GM18909 (cell line): ENCODE measurements around the gene PLIN5.

Source experiments
- ATAC-seq: cut with Tn5 transposase; IDR thresholded peaks from one replicate; pipeline ENCODE4 v1.9.1; 2021; ENCODE audit warnings: mild to moderate bottlenecking; ENCODE audit not compliant: unreplicated experiment, poor library complexity

PLIN5 gene

DNA sequence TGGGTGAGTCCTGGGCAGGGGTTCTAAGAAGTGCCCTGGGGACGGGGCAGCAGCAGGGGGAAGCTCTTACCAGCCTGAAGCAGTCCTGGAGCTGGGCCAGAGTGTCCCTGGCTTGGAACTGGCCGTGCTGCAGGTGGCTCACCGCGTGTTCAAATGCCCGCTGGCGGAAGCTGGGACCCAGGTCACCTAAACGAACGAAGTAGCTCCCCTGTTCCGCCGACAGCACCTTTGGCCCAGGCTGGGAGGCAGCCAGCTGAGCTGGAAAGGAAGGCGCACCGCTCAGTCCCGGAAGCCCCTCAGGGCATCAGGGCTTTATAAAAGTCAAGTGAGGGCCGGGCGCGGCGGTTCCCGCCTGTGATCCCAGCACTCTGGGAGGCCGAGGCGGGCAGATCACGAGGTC, 26.3 kb downstream of the PLIN5 start:
- ATAC-seq: no peak

DNA sequence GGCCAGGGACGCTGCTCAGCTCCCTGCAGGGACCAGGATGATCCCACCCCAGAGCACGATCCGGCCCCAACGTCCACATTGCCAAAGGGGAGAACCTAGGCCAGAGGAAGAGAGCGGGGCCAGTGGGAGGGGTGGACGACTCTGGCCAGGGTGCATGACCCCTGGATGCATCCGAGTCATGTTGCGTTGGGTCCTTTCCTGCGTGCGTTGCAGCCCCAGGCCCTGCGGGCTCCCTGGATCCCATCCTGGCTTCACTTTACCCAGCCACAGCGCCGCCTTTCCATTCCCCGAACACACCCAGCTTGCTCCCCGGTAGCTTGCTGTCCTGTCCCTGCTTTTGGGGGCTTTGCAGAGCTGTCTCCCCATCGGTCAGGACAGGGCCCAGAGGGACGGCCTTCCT, 27.2 kb downstream of the PLIN5 start:
- no peak for ATAC-seq

DNA sequence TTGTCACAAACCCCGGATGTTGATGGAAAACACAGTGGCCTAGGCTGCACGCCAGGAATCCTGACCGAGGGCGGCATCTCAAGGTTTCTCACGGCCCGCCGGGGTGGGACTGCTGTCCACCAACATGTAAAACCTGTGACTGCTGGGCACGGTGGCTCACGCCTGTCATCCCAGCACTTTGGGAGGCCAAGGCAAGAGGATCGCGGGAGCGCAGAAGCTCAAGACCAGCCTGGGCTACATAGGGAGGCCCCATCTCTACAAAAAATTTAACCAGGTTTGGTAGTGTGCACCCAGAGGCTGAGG, 27.9 kb downstream of the PLIN5 start:
- no peak for ATAC-seq

DNA sequence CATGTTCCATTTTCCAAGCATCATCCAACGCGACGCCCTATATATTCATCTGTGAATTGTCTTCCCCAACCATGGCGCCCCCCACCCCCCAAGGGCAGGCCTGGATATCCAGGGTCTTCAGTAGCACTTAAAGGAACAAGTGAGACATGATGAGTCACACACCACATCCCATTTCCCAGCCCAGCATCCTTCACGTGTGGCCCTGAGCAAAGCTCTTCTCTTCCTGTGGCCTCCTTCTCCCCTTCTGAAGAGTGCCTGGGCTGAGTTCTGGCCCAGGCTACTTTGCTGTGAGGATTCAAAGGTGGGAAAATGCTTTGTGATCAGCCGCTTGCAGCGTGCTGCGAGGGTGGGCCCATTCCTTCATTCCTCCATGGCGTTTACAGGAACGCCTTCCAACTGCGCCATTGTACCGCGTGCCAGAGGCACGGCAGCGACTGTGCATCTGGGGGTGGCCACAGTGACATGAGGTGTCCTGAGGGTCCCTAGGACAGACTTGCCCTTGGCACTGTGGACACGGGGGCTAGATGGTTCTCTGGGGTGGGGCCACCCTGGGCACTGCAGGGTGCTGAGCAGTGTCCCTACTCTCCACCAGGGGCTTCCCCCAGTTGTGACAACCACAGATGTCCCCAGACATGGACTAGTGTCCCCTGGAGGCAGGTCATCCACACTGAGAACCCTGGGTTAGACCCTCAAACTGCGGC, 28.4 kb downstream of the PLIN5 start:
- ATAC-seq: no peak

DNA sequence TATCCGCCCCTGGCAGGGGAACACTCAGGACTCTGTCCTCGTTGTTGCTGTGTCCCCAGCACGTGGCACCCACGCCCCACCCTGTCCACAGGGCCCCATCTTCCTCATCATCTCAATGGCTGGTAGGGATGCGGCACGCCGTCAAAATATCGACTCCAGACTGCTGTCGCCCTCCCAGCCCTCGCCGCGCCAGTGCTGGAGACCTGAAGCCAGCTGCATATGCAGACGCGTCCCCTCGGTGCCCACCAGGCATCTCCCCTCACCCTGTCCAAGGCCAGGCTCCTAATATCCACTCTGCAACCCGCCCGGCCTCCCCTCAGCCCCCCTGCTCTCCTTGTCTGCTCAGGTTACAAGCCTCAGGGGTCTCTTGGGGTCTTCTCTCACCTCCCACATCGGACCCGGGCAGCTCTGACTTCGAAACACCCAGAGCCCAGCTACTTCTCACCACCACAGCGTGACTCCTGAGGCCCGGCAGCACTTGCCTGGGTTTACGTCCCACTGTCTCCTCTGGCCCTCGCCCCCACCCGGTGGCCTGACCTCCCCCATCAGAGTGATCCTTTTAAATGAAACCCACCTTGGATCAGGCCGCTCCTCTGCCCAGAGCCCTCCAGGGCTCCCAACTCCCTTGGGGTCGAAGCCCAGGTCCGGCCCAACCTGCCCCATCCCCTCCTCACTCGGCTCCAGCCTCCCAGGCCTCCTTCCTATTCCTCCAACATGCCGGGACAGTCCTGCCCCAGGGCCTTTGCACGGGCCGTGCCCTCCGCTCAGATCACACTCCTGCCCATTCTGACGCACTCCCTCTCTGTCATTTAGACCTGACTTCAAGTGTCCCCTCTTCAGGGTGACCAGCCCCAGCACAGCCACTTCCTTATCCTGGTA, 29.2 kb downstream of the PLIN5 start:
- no peak for ATAC-seq

DNA sequence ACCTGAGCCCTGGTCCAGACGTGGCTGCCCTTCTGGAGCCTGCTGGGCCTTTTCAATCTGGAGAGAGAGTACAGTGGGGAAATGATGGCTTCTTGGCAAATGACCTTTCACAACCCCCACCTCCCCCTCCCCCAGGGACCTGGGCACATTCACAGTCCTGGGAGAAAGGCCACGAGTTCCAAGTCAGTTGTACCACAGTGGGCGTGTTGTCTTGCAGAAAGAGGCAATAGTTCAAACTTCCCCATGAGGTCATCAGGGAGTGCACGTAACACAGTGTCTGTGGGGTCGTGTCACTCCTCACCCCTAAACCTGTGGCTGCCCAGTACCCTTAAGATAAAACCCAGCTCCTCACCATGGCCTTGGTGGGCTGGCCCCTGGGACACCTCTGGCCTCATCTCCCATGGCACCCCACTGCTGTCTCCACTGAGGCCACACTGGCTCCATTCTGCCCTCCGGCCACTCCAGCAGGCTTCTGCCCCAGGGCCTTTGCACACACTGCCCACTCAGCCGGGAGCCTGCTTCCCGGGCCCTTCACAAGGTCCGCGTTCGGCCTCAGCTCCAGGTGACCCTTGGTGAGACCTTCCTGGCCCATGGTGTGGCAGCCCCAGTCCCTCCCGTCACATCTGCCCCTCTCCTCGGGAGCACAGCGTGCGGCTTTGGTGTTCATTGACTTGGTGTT, 30.0 kb downstream of the PLIN5 start:
- no peak for ATAC-seq

DNA sequence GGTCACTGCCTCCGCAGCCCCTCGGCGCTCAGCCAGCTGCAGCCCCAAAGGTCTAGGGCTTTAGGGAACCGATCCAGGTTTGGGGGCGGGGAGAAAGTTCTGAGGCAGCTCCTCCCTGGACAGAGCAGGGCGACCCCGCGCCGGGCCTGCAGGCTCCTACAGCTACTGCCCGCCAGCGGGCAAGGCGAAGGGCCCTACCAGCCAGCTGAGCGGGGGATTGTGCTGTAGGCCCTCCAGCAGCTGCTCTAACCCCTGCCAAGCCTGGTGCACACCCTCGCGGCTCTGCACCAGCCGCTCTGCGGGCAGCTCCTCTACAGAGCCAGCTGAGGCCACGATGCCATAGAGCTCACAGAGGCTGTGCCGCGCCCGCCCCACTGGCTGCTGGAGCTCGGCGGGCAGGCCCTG, 30.7 kb downstream of the PLIN5 start:
- ATAC-seq: no peak

DNA sequence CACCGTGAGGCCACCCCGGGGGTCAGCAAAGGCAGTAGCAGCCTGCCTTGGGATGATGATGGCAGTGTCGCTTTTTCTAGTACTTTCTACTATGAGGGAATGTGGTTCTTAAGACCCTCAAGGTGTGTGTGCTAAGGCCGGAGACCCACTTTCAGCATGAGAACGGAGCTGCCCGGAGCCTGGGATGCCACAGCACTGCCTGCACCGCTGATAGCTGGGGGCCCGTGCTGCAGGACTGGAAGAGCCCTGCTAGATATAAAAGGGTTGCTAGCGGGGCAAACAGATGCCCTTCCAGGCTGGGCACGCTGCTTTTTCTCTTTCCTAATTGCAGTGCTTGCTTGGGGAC, 31.2 kb downstream of the PLIN5 start:
- ATAC-seq: no peak

DNA sequence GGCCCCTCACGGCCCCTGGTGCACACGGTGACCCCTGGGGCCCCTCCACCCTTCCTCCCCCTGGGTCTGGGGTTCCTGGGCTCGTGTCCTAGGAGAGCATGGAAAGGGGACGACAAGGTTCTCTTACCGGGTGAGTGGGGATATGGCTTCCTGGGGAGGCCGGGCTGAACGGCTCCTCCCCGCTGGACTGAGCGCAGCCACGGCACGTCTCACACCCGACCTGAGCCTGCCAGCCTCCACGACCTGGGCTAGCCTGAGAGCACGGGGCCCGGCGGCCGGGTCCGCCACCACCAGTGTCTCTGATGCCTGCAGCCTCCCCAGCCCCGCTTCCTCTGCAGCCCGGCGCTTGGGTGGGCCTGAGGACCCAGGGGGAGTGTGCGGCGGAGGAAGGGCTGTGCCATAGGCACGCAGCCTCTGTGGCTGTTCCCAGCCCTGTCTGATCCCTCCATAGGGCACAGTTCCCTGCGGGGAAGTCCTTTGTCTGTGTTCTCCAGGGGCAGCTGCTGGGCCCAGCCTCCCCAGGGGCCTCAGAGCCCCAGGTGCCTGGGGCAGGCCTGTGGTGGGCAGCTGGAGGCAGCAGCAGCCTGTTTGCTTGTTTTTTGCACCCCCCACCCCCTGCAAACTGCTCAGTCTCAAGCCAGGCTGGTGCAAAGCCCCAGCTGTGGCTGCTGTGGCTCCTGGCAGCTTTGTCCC, 31.7 kb downstream of the PLIN5 start:
- ATAC-seq: no peak

DNA sequence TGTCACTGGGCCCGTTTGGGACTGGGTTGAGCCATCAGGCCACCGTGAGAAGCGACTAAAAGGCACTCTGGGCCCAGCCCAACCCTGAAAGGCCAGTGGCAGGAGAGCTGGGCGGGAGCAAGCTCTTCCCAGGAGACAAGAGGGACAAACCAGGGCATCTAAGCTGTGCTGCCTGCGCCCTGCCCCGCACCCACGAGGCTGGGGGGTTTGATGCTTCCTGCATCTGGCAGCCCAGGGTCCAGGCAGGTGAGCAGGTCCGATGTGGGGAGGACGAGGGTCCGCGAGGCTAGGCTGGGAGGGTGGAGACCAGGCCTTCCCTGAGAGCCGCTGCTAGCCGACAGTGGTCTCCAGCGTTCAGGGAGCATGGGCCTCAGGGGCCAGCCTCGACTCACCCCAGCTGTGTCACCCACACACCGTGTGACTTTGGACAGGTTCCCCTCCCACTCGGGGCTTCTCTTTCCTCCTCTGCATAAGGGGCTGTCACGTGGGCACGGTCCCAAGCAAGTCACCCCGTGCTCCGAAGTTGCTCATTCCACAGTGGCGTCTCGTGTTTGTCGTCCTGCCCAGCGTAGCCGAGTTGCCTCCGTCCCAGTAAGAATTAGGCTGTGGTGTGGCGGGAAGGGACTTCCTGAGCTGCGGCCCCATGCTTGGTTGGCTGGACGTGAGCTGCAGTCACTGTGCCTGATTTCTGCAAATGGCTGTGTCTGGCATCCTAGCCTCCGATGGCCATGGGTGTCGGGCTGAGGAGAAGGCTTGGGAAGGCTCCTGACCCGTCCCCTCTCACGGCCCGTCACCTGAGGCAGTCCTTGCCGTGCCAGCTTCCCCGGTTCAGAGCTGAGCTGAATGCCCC, 32.5 kb downstream of the PLIN5 start:
- no peak for ATAC-seq

DNA sequence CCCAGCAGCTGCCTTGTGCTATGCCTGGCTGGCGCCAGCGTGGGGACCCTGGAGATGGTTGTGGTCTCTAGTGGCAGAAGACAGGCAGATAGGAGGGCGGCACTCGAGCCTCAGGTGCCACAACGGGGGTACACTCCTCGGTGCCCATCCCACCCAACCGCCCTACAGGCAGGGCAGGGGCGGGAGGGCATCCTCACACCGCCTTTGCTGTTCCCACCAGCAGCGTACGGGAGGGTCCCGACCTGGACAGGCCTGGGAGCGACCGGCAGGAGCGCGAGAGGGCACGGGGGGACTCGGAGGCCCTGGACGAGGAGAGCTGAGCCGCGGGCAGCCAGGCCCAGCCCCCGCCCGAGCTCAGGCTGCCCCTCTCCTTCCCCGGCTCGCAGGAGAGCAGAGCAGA, 33.3 kb downstream of the PLIN5 start:
- no peak for ATAC-seq

DNA sequence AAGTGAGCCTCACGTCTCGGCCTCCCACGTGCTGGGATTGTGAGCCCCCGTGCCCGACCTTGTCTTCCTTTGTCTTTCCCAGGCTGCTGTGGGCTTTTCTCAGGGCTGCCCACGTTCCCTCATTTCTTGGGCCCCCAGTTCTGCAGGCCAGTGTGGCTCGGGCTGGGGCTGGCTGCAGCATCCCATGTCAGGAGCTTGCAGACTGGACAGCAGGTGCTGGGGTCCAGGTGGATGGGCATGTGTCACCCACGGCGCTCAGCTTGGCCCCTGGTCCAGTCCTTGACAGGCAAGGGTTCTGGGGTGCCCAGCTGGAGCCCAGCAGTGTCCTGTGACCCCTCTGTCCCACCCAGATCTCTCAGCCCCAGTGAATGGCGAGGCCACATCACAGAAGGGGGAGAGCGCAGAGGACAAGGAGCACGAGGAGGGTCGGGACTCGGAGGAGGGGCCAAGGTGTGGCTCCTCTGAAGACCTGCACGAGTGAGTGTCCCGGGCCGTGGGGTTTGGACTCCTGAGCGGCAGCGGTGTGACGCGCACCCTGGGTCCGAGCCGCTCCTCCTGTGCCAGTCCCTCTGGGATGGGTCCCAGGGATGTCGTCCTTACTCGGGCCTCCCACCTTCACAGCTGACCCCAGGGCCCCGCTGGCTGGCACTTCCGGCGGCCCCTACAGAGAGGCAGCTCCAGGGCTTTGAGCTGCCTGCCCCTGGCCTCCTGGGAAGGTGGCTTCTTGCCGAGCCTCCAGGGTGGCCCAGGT, 34.0 kb downstream of the PLIN5 start:
- no peak for ATAC-seq

DNA sequence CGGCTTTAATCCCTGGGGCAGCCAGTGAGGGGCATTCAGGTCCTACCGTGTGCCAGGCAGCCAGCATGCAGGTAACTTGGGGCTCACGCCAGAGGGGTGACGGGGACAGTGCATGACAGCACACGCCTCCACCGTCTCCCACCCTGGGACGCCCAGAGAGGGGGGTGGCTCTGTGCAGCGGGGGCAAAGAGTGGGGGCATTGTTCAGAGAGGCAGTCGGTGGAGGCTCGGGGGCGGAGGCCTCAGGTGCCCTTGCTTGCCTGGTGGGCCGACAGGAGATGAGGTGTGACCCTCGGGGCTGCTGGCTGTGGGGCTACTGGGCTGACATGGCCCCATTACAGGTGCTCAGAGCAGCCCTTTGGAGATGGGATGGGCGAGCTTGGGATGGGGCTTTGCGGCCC, 35.2 kb downstream of the PLIN5 start:
- no peak for ATAC-seq

DNA sequence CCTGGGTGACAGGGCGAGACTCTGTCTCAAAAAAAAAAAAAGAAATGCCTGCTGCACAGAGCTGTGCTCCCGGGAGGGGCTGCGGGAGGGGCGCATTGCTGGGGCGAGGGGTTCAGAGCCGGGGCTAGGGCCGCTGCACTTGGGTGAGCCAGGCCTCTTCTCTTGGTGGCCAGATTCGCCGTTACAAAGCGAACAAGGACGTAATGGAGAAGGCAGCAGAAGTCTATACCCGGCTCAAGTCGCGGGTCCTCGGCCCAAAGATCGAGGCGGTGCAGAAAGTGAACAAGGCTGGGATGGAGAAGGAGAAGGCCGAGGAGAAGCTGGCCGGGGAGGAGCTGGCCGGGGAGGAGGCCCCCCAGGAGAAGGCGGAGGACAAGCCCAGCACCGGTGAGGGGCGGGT, 35.7 kb downstream of the PLIN5 start:
- ATAC-seq: no peak

DNA sequence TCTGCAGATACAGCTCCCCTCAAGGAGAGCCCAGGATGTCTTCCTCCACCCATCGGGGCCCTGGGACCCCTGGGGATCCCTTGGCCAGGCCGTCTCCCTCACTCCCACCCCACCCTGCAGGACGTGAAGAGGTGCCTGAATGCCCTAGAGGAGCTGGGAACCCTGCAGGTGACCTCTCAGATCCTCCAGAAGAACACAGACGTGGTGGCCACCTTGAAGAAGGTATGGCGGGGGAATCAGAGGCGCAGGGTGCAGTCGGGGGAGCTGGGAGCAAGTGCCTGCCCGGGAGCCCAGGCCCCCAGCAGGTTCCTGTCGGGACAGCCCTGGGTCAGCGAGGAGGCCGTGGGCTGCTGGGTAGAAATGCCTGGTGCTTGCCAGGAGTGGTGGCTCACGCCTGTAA, 36.3 kb downstream of the PLIN5 start:
- ATAC-seq: no peak

DNA sequence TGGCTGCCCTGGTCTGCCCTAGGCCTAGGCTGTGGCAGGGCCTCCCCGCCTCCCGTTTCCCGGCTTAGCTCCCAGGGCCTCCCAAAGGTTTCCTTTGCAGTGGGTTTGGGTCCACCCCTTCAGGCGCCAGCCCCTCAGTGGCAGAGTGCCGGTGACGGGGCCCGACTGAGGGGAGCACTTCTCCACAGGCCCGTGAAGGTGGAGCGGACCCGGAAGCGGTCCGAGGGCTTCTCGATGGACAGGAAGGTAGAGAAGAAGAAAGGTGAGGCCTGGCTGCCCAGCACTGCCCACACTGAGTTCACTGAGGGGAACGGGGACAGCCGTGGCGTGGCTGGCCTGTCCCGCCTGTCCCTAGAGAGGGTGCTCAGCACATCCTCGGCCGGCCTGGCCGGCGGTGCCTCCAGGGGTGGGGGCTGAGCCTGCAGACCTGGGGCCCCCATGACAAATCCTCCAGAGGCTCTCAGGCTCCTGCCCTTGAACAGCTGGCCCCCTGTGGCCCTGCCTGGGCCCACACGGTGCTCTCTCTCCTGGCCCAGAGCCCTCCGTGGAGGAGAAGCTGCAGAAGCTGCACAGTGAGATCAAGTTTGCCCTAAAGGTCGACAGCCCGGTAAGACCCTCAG, 37.1 kb downstream of the PLIN5 start:
- ATAC-seq: no peak

DNA sequence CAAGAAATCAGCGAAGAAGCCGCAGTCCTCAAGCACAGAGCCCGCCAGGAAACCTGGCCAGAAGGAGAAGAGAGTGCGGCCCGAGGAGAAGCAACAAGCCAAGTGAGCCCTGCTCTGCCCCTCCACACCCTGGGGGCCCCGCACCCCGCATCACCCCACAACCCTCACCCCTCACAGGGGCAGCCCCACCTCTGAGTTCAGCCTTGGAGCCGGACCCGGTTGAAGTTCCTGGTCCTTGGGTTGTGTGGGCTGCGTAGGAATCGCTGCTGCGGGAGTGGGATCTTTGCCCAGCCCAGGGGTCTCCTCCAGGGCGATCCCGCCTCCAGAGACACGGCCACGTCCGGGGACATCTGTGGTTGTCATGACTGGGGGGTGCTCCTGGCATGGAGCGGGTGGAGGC, 38.7 kb downstream of the PLIN5 start:
- no peak for ATAC-seq

DNA sequence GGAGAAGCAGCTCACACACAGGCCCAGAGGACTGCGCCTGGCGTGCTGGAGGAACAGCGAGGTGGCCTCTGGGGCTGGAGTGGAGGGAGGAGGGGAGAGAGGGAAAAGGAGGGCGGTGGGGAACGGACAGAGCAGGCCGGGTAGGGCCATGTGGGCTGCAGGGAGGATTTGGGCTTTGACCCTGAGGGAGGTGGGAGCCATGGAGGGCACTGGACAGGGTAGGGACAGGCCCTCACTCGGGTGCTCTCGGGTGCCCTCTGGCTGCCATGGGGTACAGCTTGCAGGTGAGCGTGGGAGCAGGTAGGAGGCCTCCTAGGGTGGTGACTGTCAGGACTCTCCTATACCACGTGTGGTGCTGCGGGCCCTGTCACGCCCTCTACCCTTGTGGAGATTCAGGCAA, 39.6 kb downstream of the PLIN5 start:
- ATAC-seq: no peak

DNA sequence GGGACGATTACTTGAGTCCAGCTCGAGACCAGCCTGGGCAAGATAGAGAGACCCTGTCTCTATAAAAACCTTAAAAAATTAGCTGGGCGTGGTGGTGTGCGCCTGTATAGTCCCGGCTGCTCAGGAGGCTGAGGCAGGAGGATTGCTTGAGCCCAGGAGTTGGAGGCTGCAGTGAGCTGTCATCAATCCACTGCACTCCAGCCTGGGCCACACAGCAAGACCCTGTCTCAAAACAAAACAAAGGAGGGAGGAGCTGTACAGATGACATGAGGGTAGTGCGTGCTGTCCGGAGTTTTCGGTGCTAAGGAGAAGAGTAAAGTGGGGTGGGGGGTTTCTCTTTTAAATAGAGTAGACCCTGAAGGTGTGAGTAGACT, 40.3 kb downstream of the PLIN5 start:
- no peak for ATAC-seq
